ENCODE measurements around the gene AHDC1.

Gene AHDC1

DNA sequence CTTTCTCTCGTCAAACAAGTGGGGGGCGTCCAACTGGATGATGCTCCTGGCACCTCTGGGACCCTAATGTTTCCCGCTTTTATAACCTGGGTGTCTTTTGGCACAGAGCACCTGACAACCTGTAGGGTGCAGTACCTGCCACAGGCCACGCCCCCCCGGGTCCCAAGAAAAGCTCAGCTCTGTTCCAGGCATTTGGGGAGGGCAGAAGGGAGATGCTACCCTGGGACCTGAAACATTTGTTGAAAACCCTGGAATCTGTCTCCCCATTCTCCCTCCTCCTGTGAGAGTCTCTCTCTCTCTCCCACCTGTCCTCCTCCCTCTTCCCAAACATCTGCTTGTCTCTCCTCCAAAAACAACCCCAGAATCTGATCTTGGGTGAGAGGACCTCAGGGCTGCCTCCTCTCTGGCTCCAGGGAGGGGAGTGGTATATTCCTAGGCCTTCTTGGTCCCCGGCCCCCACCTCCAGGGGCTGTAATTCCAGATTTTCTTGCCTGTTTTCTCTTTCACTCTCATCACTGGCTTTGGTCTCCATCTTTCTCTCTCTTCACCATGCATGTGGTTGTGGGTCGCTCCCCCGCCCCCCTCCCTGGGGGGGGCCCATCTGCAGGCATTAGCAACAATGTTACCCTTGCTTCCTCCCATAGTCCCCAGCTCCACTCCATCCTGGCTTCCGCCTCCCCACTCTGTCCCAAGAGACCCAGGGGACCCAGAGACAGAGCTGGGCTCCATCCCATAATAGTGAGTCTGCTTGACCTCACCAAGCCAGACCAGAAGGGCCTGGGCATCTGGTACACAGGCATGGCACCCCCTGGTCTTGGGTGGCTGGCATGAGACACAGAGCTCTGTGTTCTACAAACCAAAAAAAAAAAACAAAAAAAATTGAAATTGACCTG is 4.1 kb downstream of the AHDC1 start:
- DNase-seq = no peak

GRCh38 chr1:27598902-27599528 is 4.9 kb downstream of the AHDC1 start:
- DNase-seq = peak in 40 of 56 donors; percentile 8 to 71 (median 41)

DNA sequence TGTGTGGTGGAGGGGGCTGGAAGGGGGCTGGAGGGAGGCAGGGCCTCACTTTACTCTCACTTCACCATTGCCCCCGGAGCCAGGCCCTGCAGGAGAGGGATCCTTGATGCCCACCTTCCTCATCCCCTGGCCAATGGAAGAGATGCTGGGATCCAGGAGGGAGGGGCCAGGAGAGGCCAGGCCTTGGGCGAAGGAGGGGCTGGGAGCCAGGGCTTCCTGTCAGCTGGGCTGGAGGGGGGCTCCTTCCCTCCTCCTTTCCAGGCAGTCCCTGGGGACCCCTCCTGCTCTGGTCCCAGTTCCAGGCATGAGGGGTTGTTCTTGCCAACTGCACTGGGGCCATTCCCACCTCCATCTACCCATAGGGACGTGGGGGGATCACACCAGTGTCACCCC is 5.7 kb downstream of the AHDC1 start:
- peak in 1 of 56 donors; percentile 23 for DNase-seq

DNA sequence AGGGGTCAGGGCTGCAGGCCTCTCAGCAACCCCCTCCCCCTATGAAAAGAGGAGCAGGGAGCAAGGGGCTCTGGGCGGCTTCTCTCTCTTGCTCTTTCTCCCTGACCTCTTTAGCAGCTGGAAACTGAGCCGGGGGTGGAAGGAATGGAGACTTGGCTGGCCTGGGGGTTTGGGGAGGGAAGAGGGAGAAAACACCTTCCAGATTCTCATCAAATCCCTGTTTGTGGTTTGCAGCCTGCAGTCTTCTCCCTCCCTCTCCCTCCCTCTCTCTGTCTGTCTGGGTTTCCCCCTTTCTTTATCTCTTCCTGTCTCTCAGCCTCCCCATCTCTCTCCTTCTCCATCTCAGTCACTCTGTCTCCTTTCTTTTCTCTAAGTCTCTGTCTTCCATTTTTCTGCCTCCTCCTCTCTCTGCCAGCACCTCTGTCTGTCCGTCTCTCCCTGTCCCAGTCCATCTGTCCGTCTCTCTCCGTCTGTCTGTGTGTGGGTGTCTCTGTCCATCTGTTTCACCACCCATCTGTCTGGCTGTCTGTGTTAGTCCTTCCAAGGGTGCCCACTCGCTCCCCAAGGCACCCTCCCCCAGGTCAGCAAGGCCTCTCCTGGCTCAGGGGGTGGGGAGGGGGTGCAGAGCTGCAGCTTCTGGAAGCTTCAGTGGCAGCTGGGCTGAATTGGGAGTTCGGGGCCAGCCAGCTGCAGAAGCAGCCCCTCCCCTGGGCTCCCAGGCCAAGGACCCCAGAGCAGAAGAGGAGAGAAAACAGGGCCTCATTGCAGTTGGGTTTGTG is 6.2 kb downstream of the AHDC1 start:
- DNase-seq = no peak

GRCh38 chr1:27596986-27597385 is 7.0 kb downstream of the AHDC1 start:
- no peak for DNase-seq

GRCh38 chr1:27596261-27596660 is 7.7 kb downstream of the AHDC1 start:
- no peak for DNase-seq

- DNase-seq = no peak
Measured at GRCh38 chr1:27595597-27595996, 8.3 kb downstream of the AHDC1 start.

GRCh38 chr1:27594564-27595510 is 9.1 kb downstream of the AHDC1 start:
- no peak for DNase-seq

DNA sequence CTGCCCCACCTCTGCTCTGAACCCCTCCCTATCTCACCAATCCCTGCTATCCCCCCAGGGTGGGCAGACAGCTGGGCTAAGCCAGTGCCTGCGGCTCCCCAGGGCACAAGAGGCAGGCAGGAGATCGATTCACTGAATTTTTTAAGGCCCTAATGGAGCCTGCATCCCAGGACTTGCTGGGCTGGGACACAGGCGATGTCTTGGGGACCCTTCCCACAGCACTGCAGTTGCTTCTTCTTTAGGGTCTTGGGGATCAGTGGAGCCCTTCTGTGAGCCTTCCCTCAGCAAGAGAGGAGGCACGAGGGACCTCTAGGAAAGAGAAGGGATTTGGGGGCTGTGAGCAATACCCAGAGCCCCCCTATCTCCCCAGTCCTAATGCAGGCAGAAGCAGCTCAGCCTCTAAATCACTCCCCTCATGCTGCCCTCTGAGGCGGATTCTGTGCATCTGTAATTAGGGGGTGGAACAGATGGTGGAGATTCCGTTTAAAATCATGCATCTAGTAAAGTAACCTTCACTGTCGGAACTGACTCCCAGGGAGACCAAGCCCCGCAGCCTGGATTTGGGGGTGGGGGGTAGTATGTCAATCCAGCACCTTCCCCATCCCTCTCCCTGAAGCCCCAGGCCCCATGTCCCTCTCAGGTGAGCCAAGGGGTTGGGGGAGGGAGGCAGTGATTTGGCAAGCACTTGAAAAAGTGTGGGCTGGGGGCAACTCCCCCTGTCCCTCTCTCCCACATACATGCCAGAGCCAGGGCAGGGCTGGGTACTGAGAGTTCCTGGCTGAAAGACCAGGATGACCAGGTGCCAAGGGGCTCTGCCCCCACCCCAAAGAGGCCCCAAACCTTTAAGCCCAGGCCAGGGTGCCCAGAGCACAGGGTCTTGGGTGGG is 10.0 kb downstream of the AHDC1 start:
- no peak for DNase-seq

- DNase-seq = no peak
Measured at GRCh38 chr1:27592931-27593677, 10.8 kb downstream of the AHDC1 start.

DNA sequence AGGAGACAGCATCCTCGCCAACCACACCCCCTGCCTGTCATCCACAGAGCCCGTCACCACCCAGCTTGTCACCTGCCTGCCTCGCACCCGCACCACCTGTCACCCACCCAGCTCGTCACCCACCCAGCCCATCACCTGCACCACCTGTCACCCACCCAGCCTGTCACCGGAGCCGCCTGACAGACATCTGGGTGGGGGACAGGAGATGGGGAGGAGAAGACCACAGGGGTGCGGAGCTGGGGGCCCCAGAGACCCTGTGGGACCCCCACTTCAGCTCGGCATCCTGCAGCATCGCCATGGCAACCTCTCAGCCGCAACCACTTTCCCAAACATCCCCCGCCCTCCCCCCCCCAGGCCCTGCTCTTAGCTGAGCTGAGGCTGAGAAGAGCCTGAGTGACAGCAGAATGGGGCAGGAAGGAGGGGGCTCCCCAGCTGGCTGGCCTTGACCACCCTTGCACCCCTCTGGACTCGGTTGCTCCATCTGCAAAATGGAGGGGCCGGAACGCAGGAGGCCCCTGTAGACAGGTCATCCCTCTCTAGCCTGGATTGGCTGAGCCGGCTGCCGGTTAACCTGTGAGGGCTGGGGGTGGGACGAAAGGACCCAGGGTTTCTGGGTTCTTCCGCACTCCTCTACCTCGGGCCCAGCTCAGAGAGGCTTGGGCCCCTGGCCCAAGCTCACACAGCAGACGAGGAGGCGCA is 11.6 kb downstream of the AHDC1 start:
- peak in 1 of 56 donors; percentile 59 for DNase-seq

- DNase-seq = no peak
Measured at GRCh38 chr1:27591622-27592021, 12.3 kb downstream of the AHDC1 start.

DNA sequence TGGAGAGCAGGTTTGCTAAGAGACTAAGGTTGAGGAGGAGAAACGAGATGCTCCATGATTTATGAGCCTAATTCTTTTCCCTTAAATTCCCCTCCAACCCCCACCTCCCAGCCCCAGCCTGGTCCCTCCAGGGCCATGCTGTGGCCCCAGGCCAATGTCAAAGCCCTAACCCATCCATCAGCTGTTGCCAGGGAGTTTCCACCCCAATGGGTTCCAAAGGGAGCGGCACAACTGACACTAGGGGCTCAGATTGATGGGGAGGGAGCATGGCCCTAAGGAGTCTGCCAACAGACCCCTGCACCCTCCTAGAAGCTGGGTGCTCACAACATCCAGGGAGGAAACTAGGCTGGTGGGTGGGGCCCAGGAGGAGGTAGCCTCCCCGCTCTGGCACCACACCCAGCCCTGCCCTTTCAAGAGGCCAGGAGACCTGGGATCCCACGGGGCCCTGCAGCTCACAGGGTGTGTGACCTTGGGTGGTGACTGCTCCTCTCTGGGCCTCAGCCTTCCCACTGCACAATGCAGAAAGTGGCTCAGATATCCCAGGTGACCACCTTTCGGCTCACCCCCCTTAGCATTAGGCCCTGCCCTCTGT is 12.9 kb downstream of the AHDC1 start:
- DNase-seq = no peak

DNA sequence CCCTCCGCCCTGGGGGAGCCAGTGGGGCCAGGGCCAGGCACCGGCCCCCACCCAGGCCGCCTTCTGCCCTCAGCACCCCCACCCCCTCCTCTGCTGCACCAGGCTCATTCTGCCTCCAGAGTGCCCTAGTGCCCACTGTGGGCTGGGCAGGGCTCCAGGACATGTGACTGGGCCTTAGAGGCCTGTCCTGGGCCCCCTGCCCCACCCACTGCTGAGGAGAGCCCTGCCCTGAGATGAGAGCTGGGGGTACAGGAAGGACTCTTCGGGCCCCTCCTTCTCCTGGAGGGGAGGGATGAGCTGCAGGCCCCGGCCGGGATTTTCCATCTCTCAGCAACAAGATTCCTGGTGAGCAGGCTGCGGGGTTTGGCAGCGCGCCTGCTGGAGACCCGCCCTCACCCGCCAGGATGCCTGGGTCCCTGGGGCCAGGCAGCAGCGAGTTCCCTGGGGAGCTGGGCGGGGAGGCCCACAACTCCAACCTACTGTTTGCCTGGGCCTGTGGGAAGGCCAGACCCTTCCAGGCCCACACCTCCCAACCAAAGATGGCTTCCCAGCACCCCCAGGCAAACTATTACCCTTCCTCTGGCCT is 14.0 kb downstream of the AHDC1 start:
- DNase-seq = peak in 25 of 56 donors; percentile 17 to 77 (median 37)

- DNase-seq = no peak
Measured at GRCh38 chr1:27589441-27589840, 14.5 kb downstream of the AHDC1 start.

DNA sequence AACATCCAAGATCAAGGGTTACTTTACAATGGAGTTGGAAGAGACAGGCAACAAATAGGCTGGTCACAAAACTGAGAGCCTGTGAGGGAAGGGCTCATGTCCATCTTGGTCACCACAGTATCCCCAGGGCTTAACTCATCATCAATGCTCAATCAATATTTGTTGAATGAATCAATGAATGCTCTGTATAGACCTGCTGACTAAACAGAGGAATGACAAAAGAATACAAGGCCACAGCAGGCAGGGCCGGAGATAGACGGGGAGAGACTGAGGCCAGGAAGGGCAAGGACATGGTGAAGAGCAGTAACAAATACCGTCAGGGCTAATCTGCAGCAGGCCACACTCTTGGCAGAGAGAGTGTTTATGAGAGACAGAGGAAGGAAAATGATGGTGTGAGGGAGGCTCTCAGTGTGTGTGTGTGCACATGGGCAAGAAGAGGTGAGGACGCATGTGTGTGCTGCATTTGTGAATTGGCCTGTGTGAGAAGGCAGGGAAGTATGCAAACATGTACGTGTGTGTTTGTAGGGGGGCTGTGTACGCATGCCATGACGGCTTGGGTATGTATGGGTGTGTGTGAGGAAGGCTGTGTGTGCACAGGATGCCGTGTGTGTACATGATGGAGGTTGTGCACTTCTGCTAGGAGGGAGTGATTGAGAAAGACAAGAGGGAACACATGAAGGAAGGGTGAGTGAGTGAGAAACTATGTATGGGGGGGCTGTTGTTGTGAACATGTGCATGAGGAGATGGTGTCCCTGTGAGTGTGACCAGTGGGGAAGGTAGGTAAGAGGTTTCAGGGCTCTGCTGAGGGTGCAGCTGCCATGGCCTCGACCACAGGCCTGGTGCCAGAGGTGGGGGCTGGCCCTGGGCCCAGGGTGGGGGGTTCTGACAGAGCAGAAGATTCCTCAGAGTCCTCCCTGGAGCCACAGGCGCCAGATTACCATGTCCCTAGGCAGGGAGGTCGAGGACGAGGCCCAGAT is 15.4 kb downstream of the AHDC1 start:
- no peak for DNase-seq

All from amygdala (tissue), 56 donors.